C4-2B (cell line): Measurements from ENCODE around the gene MAP7D3.

Experiments used
- ZFX ChIP-seq: fragments of 450-650 bp; IDR thresholded peaks from 2 replicates; pipeline ENCODE4 v1.6.1; 2017
- TF ChIP-seq, protein P1 (sequence below): fragments of 450-650 bp; conservative IDR thresholded peaks from 2 replicates; pipeline ENCODE4 v1.5.1; 2017; ENCODE audit warnings: mild to moderate bottlenecking

DNA sequence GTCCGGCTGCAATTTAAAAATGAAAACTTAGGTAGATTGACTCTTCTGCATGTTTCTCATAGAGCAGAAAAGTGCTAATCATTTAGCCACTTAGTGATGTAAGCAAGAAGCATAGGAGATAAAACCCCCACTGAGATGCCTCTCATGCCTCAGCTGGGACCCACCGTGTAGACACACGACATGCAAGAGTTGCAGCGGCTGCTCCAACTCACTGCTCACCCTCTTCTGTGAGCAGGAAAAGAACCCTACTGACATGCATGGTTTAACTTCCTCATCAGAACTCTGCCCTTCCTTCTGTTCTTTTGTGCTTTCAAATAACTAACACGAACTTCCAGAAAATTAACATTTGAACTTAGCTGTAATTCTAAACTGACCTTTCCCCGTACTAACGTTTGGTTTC lies 41.0 kb downstream of the MAP7D3 start:
- TF ChIP-seq, protein P1, sequence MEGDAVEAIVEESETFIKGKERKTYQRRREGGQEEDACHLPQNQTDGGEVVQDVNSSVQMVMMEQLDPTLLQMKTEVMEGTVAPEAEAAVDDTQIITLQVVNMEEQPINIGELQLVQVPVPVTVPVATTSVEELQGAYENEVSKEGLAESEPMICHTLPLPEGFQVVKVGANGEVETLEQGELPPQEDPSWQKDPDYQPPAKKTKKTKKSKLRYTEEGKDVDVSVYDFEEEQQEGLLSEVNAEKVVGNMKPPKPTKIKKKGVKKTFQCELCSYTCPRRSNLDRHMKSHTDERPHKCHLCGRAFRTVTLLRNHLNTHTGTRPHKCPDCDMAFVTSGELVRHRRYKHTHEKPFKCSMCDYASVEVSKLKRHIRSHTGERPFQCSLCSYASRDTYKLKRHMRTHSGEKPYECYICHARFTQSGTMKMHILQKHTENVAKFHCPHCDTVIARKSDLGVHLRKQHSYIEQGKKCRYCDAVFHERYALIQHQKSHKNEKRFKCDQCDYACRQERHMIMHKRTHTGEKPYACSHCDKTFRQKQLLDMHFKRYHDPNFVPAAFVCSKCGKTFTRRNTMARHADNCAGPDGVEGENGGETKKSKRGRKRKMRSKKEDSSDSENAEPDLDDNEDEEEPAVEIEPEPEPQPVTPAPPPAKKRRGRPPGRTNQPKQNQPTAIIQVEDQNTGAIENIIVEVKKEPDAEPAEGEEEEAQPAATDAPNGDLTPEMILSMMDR: no peak
- TF ChIP-seq ZFX: no peak
